H1 (cell line): ENCODE data around the gene AADAC.

Experiments
- CBX8 ChIP-seq: fragments of 300-800, 300-1000 bp; sonication (generic); IDR thresholded peaks from 2 replicates; pipeline ENCODE4 v1.7.1; 2016; ENCODE audit warnings: low read depth, low read length, borderline replicate concordance
- CTCF ChIP-seq, 3 experiments: IDR thresholded peaks; 1 replicate in 2 of 3; 2 replicates in 1 of 3; pipeline versions ENCODE4 v1.5.1 to v1.6.1; 2011; ENCODE audit warnings: low read length in 3 of 3, mild to moderate bottlenecking in 3 of 3, inconsistent platforms in 2 of 3, low read depth in 1 of 3, moderate library complexity in 1 of 3; ENCODE audit not compliant: insufficient read depth in 1 of 3; ENCODE audit errors: control extremely low read depth in 1 of 3
- EP300 ChIP-seq, 2 experiments: IDR thresholded peaks; 1 replicate in 1 of 2; 2 replicates in 1 of 2; pipeline ENCODE4 v1.6.1; 2011 to 2012; ENCODE audit warnings: low read depth in 2 of 2, low read length in 2 of 2, mild to moderate bottlenecking in 2 of 2, borderline replicate concordance in 1 of 2, inconsistent platforms in 1 of 2, moderate library complexity in 1 of 2
- EZH2 ChIP-seq: fragments of 200-600 bp; sonication (generic); IDR thresholded peaks from 2 replicates; pipeline ENCODE4 v1.7.1; 2012; ENCODE audit warnings: low read depth, mild to moderate bottlenecking, moderate library complexity, low read length, inconsistent platforms; ENCODE audit not compliant: severe bottlenecking
- HDAC2 ChIP-seq, 2 experiments: fragments of 300-600 bp in 1 of 2; sonication (generic) in 1 of 2; IDR thresholded peaks; 2 replicates each; pipeline ENCODE4 v1.6.1; 2011 to 2012; ENCODE audit warnings: low read depth in 2 of 2, low read length in 2 of 2, mild to moderate bottlenecking in 2 of 2, moderate library complexity in 2 of 2, borderline replicate concordance in 1 of 2, inconsistent platforms in 1 of 2
- JUND ChIP-seq: IDR thresholded peaks from 2 replicates; pipeline ENCODE4 v1.6.1; 2011; ENCODE audit warnings: mild to moderate bottlenecking, improper control_type of control experiment, low read length
- KDM4A ChIP-seq: IDR thresholded peaks from one replicate; pipeline ENCODE4 v1.7.1; 2012; ENCODE audit warnings: low read depth, mild to moderate bottlenecking, moderate library complexity, low read length, inconsistent platforms; ENCODE audit not compliant: severe bottlenecking
- POLR2A ChIP-seq, 2 experiments: IDR thresholded peaks; 1 replicate in 1 of 2; 2 replicates in 1 of 2; pipeline ENCODE4 v1.6.1; 2011; ENCODE audit warnings: low read depth in 2 of 2, low read length in 2 of 2, mild to moderate bottlenecking in 2 of 2; ENCODE audit errors: control extremely low read depth in 1 of 2
- POLR2AphosphoS5 ChIP-seq: IDR thresholded peaks from 2 replicates; pipeline ENCODE4 v1.6.1; 2011; ENCODE audit warnings: low read depth, low read length
- RAD21 ChIP-seq, 2 experiments: IDR thresholded peaks in 1 of 2; conservative IDR thresholded peaks in 1 of 2; 2 replicates each; pipeline ENCODE4 v1.6.1; 2011; ENCODE audit warnings: low read depth in 2 of 2, low read length in 2 of 2, improper control_type of control experiment in 1 of 2, inconsistent platforms in 1 of 2, mild to moderate bottlenecking in 1 of 2, moderate library complexity in 1 of 2
- SIN3A ChIP-seq, 2 experiments: IDR thresholded peaks in 1 of 2; conservative IDR thresholded peaks in 1 of 2; 2 replicates each; pipeline ENCODE4 v1.6.1; 2011 to 2012; ENCODE audit warnings: low read length in 2 of 2, improper control_type of control experiment in 1 of 2, low read depth in 1 of 2, mild to moderate bottlenecking in 1 of 2
- SP1 ChIP-seq: IDR thresholded peaks from 2 replicates; pipeline ENCODE4 v1.6.1; 2011; ENCODE audit warnings: low read depth, low read length
- TEAD4 ChIP-seq: IDR thresholded peaks from 2 replicates; pipeline ENCODE4 v1.6.1; 2012; ENCODE audit warnings: low read depth, low read length, inconsistent platforms, mixed read lengths
- USF2 ChIP-seq: IDR thresholded peaks from 2 replicates; pipeline ENCODE4 v1.6.1; 2011; ENCODE audit warnings: low read length, improper control_type of control experiment

DNA sequence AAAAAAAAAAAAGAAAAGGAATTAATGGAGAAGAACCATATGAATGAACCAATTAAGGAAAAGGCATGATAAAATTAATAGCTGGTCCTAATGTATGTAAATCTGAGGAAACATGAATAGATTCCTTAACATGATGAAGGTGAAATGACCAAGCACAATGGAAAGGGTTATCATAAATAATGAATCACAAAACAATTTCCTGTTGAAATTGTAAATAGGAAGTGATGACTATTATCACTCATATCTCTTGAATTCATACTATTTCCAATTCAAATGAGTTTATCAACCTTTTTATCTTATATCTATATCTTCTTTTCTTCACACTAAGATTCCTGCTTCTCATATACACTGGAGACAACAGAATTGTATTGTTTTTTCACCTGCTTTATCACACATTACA lies 48.2 kb upstream of the AADAC start:
- TF ChIP-seq CTCF (IDR thresholded peaks at IDR 0.05; ENCODE audit: control extremely low read depth in 1 of 3, insufficient read depth in 1 of 3, low read depth in 1 of 3, low read length in 3 of 3) (no peak), CBX8 (no peak), POLR2A (IDR thresholded peaks at IDR 0.05; ENCODE audit: control extremely low read depth in 1 of 2, low read depth in 2 of 2, low read length in 2 of 2) (no peak), RAD21 (IDR thresholded peaks at IDR 0.05 in 1 of 2, conservative IDR thresholded peaks at IDR 0.05 in 1 of 2; ENCODE audit: low read depth in 2 of 2, low read length in 2 of 2) (no peak), SIN3A (conservative IDR thresholded peaks at IDR 0.05 in 1 of 2, IDR thresholded peaks at IDR 0.05 in 1 of 2; ENCODE audit: low read depth in 1 of 2, low read length in 2 of 2) (no peak), EP300 (IDR thresholded peaks at IDR 0.05; ENCODE audit: borderline replicate concordance in 1 of 2, low read depth in 2 of 2, low read length in 2 of 2) (no peak), KDM4A (no peak), POLR2AphosphoS5 (no peak), TEAD4 (no peak), SP1 (no peak), EZH2 (no peak), USF2 (no peak), HDAC2 (IDR thresholded peaks at IDR 0.05; ENCODE audit: borderline replicate concordance in 1 of 2, low read depth in 2 of 2, low read length in 2 of 2) (no peak), JUND (no peak)
